ENCODE measurements around the gene SLC1A4.
"Not testable (repeated sequence)": the region's sequence is repeated elsewhere in the genome, so short reads cannot be mapped to it uniquely, and the experiment has no call there.

SLC1A4 gene

GRCh38 chr2:64995041-64995440, 5.8 kb downstream of the SLC1A4 start:
- DNase-seq: no peak

- no peak for DNase-seq
These were observed 7.7 kb downstream of the SLC1A4 start for GRCh38 chr2:64996871-64997307.

GRCh38 chr2:64998658-64999061, 9.5 kb downstream of the SLC1A4 start:
- DNase-seq: peak; percentile 68

GRCh38 chr2:64999754-65000153, 10.6 kb downstream of the SLC1A4 start:
- no peak for DNase-seq

GRCh38 chr2:65000644-65001043, 11.4 kb downstream of the SLC1A4 start:
- DNase-seq: no peak

GRCh38 chr2:65003037-65003436, 13.8 kb downstream of the SLC1A4 start:
- no peak for DNase-seq

- DNase-seq: not testable (repeated sequence)
These were observed 15.0 kb downstream of the SLC1A4 start for GRCh38 chr2:65004232-65004631.

GRCh38 chr2:65013776-65014175, 24.6 kb downstream of the SLC1A4 start:
- DNase-seq: no peak

GRCh38 chr2:65015731-65016130, 26.5 kb downstream of the SLC1A4 start:
- peak; percentile 30 for DNase-seq

GRCh38 chr2:65016789-65017188, 27.6 kb downstream of the SLC1A4 start:
- DNase-seq: no peak

GRCh38 chr2:65017335-65017734, 28.1 kb downstream of the SLC1A4 start:
- DNase-seq: no peak

- DNase-seq: no peak
These were observed 29.0 kb downstream of the SLC1A4 start for GRCh38 chr2:65018141-65018582.

GRCh38 chr2:65019010-65019409, 29.8 kb downstream of the SLC1A4 start:
- DNase-seq: no peak

- no peak for DNase-seq
These were observed 30.5 kb downstream of the SLC1A4 start for GRCh38 chr2:65019675-65020195.

- DNase-seq: not testable (repeated sequence)
These were observed 31.1 kb downstream of the SLC1A4 start for GRCh38 chr2:65020251-65020650.

GRCh38 chr2:65020943-65021528, 31.8 kb downstream of the SLC1A4 start:
- no peak for DNase-seq

GRCh38 chr2:65021709-65022108, 32.5 kb downstream of the SLC1A4 start:
- no peak for DNase-seq

- no peak for DNase-seq
These were observed 33.0 kb downstream of the SLC1A4 start for GRCh38 chr2:65022189-65022588.

- DNase-seq: no peak
These were observed 34.5 kb downstream of the SLC1A4 start for GRCh38 chr2:65023742-65024141.

- DNase-seq: peak; percentile 93
These were observed 35.1 kb downstream of the SLC1A4 start for GRCh38 chr2:65024149-65024829.

- no peak for DNase-seq
These were observed 36.4 kb downstream of the SLC1A4 start for GRCh38 chr2:65025453-65026123.

GRCh38 chr2:65026154-65026553, 37.0 kb downstream of the SLC1A4 start:
- DNase-seq: no peak

GRCh38 chr2:65026704-65027464, 37.7 kb downstream of the SLC1A4 start:
- no peak for DNase-seq
